GM18502 (cell line): ENCODE data around the gene PDK2.
"Not testable (repeated sequence)": the region's sequence is repeated elsewhere in the genome, so short reads cannot be mapped to it uniquely, and the experiment has no call there.

Experiments
- ATAC-seq: cut with Tn5 transposase; IDR thresholded peaks from one replicate; pipeline ENCODE4 v1.9.1; 2021; ENCODE audit warnings: mild to moderate bottlenecking; ENCODE audit not compliant: unreplicated experiment, poor library complexity

Gene PDK2

GRCh38 chr17:50057521-50057991, 37.6 kb upstream of the PDK2 start:
- no peak for ATAC-seq

- ATAC-seq = no peak
These were observed 36.7 kb upstream of the PDK2 start for GRCh38 chr17:50058296-50058953.

- no peak for ATAC-seq
These were observed 35.9 kb upstream of the PDK2 start for GRCh38 chr17:50059256-50059655.

- no peak for ATAC-seq
These were observed 35.3 kb upstream of the PDK2 start for GRCh38 chr17:50059759-50060273.

- ATAC-seq = no peak
These were observed 34.0 kb upstream of the PDK2 start for GRCh38 chr17:50060951-50061712.

- not testable (repeated sequence) for ATAC-seq
These were observed 33.5 kb upstream of the PDK2 start for GRCh38 chr17:50061713-50062045.

GRCh38 chr17:50062293-50063243, 32.6 kb upstream of the PDK2 start:
- no peak for ATAC-seq

- ATAC-seq = no peak
These were observed 31.4 kb upstream of the PDK2 start for GRCh38 chr17:50063561-50064252.

GRCh38 chr17:50064253-50065001, 30.7 kb upstream of the PDK2 start:
- ATAC-seq = no peak

- ATAC-seq = no peak
These were observed 30.1 kb upstream of the PDK2 start for GRCh38 chr17:50065056-50065455.

- no peak for ATAC-seq
These were observed 28.2 kb upstream of the PDK2 start for GRCh38 chr17:50066995-50067394.

GRCh38 chr17:50067996-50068395, 27.2 kb upstream of the PDK2 start:
- ATAC-seq = no peak

- no peak for ATAC-seq
These were observed 24.1 kb upstream of the PDK2 start for GRCh38 chr17:50070908-50071680.

GRCh38 chr17:50071692-50072091, 23.5 kb upstream of the PDK2 start:
- ATAC-seq = no peak

GRCh38 chr17:50072130-50072529, 23.0 kb upstream of the PDK2 start:
- no peak for ATAC-seq

GRCh38 chr17:50072925-50073324, 22.2 kb upstream of the PDK2 start:
- no peak for ATAC-seq

- no peak for ATAC-seq
These were observed 20.9 kb upstream of the PDK2 start for GRCh38 chr17:50074227-50074626.

GRCh38 chr17:50075446-50076032, 19.6 kb upstream of the PDK2 start:
- no peak for ATAC-seq
